Activated T-cell treated with anti-CD3 and anti-CD28 coated beads for 4 hours (primary cell): ENCODE measurements around the gene IPCEF1.

Source experiments
- DNase-seq: peaks from one replicate; pipeline ENCODE4 v3.0.0-alpha.2; 2020

Gene IPCEF1, protein sequence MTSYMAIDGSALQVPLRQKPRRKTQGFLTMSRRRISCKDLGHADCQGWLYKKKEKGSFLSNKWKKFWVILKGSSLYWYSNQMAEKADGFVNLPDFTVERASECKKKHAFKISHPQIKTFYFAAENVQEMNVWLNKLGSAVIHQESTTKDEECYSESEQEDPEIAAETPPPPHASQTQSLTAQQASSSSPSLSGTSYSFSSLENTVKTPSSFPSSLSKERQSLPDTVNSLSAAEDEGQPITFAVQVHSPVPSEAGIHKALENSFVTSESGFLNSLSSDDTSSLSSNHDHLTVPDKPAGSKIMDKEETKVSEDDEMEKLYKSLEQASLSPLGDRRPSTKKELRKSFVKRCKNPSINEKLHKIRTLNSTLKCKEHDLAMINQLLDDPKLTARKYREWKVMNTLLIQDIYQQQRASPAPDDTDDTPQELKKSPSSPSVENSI

DNA sequence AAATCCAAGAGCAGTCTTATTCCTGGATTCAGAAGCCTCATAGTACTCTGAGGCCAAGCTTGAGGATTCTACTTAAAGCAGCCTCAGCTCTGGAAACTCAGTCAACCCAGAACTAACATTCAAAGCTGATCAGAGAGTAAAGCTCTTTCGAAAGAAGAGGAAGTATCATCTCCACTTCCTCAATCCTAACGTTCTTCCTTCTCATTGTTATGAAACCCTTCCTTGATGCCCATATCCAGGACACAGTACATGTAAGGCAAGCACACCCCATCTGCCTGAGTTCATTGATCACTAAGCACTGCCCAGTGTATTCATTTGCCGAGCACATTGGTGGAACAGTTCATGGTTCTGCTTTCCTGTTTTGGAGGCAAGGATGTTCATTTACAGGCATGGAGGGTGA is at the start of gene IPCEF1:
Gene IPCEF1, minus strand, starts transcription at position 114 of the 400 bp plus-strand sequence. CDS start 90,856 bp downstream, outside the sequence.
- DNase-seq, result no peak

DNA sequence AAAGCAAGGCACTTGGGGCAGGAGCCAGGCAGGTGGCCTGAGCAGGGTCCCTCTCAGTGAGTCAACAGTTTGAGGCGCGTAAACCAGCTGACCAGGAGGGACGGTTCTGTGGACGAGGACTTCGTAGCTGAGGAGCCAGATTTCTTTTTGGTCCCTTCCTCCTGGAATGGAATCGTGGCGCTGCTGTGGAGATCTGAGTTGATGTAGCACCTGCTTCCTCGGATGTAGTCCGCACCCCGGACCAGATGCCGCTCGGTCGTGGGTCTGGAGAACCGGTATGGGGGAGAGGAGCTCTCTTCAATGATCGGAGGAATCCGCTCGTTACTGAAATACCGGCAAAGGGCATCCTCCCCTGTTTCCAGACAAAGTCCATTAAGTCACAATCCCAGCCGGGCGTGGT is 49.7 kb upstream of the IPCEF1 start:
- DNase-seq, result no peak

DNA sequence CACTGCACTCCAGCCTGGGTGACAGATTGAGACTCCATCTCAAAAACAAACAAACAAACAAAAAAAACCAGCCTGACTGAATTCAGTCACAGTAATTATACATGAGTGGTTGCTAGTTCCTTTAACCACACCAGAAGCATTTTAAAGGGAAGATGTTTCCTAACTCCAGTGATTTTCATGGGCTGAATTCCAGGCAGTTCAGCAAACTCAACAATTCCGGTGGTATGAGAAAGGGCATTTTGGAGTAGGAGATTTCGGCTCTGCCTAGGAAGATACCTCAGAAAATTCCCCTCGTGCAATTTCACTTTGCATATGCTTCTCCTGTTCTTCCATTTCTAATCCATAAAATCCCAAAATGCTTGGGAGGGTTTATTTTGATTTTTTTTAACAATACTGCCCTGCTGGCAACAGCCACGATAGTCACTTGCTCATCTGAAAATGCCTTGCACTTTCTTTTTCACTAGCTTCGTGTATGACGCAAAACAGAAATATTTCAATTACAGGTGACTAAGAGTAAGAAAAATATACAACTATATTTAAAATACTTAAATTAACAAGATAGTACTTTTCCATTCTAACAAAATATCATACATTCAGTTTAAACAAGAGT is 48.3 kb upstream of the IPCEF1 start:
- no peak for DNase-seq

DNA sequence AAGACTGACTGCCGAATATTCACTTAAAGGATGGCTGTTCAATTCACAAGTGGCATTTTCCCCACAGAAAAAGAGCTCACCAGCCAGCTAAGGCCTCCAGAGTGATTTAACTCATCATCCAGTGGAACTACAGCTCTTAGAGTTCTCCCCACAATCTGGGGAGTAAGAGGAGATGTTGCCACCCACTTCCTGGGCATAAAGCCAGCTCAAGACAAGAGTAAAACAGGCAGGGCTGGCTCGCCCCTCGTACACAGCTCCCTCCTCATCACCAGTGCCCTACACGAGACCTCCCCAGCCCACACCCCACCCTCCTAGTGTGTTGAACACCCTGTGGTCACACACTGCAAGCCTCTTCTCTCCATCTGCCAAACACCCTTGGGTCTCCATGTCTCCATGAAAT is 47.2 kb upstream of the IPCEF1 start:
- no peak for DNase-seq

DNA sequence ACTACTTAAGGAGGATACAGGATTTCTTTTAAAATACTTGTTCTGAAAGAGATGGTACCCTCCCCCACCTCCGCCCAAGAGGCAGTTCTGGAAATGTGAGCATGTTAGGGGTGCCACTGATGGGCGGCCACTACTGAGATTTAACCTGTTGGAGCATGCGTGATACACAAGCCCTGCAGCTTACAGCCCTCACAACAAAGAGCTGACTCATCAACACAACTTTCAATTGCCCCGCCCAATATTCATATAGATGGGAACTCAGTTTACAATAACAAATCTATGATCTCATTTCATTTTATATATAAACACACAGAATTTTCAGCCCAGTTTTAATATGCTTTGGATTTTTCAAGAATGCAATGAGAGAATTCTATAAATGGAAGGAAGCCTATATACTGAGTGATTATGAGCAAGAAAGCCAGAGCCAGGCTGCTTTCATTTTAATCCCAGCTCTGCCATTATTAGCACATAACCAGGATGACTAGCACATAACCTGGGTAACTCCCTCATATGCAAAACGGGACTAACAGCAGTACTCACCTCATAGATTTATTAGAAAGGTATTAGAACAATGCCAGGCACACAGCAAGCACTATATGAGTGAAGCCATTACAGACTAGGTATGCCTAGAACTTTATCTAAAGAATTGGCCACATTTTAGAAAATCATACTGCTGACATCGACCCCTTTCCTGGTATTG is 45.6 kb upstream of the IPCEF1 start:
- DNase-seq, result no peak

DNA sequence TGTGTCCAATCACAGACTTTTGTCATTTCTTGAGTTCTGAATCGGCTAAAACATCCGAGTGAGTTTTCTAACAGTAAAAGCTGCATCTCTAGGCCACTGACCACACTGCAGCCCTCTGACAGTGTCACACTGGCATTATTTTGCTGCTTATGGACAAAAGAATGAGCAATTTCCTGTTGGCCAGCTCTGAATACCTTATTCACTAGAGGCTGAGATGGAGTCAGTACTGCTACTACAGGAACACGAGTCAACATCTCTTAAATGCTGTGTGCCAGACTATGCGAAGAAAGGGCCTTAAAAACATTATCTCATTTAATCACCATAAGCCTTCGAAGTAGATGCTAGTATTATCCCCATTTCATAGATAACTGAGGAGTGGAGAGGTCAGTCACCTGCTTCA is 42.5 kb upstream of the IPCEF1 start:
- DNase-seq, result no peak

DNA sequence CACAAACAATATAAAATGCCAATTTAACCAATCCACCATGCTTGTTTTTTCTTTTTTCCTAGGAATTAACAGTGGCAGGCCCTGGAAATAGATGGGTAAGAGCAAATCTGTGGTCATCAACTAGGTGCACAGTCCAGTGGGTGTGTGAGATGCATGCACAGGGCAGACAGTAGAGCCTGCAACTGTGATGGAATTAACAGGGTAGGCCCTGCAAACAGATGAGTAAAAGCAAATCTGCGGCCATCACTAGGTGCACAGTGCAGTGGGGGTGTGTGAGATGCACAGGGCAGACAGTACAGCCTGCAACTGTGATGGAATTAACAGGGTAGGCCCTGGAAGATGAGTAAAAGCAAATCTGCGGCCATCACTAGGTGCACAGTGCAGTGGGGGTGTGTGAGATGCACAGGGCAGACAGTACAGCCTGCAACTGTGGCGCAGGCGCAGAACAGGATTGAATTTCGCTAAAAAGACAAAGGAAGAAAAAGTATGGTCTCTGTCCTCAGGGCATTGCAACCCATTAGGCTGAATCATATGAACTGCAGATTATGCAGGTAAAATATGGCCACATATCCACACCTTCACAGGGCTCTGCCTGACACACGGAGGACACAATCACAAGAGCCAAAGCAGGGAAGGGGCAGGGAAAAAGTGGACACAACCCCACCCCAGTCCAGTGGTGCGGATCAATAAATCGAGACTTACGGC is 41.0 kb upstream of the IPCEF1 start:
- DNase-seq, result no peak

DNA sequence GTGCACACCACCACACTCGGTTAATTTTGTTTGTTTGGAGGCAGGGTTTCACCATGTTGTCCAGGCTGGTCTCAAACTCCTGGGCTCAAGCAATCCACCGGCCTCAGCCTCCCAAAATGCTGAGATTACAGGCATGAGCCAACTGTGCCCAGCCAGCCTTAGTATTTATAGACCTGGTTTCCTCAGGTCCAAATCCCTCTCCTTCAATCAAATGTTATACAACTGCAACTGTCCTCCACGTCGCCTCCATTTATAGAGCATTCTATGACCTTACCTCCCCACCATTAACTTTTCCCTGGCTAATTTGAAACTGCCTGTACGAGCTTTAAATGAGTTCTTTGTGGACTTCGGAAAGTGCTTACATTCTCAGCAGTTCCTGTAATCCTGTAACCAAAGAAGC is 39.3 kb upstream of the IPCEF1 start:
- no peak for DNase-seq

DNA sequence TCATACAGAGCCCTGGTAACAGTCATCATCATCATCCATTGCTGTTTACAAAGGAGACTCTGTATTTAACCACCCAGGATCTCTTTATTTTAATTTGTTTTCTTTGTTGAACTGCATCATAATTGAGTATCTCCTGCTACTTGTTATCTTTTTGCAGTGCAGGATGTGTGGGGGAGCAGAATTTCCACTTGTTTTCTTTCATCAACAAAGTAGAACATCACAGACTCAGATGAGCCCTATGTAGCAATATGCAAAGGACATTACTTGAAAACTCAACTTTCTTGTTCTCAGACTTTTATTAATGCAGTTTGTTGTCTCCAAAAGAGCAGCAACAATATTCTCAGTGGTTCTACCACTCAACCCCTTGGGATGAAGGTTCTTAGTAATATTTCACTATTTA is 38.7 kb upstream of the IPCEF1 start:
- DNase-seq, result no peak

DNA sequence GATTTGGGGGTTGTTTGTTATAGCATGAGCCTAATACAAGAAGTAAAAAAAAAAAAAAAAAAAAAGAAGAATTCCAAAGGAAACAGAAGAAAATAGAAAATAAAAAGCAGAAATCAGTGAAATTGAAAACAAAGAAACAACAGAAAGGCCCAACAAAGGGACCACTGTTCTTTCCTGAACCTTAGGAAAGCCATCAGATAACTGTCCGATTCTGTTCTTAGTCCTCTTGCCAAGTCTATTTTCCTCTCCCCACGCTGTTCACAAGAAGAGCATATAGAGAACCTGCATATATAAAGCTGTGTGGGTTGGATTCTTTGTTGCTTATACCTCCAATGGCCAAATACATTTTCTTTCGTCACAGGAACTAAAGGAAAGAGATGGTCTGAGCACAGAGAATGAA is 38.0 kb upstream of the IPCEF1 start:
- DNase-seq, result no peak

DNA sequence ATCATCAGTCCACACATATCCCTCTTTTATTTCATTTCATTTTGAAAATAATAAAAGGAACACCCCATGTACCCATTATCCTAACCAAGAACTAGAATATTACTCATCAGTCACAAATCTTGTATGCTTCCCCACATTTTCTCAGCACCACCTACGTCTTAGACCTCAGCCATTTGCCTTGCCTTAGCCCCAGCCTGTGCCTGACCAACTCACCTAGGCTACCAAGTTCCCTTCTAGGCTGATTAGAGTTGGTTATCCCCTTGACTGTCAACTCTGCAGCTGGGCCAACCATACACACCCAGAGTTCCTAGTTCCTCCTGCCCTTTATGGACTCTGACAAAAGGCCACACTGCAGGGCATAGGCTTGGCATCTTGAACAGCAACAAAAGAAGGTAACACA is 33.4 kb upstream of the IPCEF1 start:
- DNase-seq, result no peak

DNA sequence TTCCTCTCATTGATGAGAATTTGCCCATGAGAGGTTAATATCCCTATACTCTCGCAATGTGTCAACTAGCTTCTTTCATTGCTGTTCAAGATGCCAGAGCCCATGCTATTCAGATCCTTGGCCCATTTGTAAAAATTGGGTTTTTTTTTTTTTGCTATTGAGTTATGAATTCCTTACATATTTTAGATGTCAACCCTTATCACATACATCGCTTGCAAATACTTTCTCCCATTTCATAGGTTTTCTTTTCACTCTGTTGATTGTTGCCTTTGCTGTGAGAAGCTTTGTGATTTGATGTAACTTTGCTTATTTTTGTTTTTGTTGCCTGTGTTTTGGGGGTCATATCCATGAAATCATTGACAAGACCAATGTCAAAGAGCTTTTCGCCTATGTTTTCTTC is 32.2 kb upstream of the IPCEF1 start:
- no peak for DNase-seq

DNA sequence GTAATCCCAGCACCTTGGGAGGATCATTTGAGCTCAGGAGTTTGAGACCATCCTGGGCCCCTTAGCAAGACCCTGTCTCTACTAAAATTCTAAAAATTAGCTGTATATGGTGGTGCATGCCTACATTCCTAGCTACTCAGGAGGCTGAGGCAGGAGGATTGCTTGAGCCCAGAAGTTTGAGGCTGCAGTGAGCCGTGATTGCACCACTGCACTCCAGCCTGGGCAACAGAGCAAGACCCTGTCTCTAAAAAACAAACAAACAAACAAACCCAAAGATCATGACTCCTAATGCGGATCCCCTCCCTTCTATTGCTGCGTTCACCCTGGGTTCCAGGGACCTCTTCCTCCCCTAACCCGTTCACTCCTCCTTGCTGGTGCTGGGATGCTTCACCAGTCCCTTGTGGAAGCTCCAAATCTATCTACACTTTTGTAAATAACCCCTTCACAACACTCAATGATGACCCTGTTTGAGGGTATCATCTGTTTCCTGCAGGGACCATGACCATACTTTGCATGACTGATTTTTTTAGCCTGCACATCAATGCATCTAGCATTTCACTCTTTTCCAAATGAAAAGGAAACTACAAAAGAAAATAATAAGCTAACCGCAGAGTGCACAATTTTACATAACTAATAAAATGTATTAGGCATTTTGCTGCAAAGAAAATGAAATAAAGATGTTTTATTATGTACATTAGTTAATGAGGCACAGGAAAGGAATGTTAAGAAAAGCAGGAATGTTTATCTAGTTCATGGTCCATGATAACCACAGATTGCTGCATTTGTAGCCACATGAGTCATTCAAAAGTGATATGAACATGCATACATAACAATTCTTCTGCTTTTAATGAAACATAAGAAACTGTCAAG is 30.5 kb upstream of the IPCEF1 start:
- no peak for DNase-seq

DNA sequence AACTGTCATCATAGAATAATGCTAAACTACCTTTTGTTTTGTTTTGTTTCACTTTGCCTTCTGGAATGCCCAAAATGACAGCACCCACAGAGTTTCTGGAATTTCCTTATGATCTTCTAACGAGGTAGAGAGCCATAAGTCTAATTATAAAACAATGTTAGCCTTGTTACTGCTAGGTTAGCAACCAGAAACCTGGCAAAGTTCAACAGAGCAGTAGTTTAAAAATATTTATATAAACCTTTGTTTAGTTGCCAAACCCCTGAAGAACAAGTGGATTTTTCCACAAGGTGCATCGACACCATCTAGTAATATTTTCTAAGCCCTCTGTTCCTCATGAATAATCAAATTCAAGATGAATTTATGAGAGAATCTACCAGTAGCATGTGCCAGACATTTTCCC is 27.6 kb upstream of the IPCEF1 start:
- DNase-seq, result no peak

DNA sequence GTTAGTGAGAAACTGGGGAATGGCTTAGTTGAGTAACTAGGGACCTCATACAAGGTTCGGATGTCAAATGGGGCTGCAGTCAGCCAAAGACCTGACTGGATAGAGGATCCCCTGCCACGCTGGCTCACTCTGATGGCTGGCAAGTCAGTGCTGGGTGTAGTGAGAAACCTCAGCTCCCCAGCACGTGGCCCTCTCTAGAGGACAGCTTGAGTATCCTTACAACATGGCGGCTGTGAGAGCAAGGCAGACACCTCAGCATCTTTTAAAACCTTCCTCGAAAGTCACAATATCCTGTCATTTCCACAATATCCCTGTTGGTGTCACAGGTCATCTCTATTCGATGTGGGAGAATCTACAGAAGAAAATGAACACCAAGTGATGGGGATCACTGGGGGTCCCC is 26.7 kb upstream of the IPCEF1 start:
- DNase-seq, result no peak

DNA sequence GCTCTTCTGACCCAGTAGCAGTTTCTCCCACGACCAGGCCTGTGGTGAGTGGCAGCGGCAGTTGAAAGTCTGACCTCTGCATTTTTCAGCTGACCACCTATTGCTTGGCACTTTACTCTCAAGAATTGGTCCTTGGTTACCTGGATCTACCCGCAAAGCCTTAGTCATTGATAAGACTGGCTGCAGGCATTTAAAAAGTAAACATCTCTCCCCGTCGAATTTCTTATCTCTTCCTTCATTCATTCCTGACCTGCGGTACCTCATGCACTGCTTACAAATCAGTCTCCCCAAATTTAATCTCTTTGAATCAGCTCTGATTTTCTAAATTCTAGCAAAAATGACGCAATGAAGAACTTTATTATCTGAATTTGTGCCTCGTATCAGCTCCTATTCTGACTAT is 26.1 kb upstream of the IPCEF1 start:
- no peak for DNase-seq

DNA sequence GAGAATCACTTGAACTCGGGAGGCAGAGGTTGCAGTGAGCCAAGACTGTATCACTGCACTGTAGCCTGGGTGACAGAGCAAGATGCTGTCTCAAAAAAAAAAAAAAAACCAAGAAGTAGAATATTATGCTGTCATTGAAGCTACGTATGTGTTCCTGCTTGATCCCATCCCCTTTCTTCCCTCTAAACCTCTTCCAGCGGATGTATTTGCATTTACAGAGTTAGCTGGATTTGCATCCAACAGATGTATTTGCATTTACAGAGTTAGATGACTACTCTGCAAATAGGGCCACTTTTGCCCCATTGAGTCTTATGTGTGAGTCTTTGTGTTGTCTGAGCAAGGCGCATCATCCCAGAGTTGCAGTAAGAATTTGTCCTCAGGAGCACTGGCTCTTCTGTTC is 24.9 kb upstream of the IPCEF1 start:
- no peak for DNase-seq

DNA sequence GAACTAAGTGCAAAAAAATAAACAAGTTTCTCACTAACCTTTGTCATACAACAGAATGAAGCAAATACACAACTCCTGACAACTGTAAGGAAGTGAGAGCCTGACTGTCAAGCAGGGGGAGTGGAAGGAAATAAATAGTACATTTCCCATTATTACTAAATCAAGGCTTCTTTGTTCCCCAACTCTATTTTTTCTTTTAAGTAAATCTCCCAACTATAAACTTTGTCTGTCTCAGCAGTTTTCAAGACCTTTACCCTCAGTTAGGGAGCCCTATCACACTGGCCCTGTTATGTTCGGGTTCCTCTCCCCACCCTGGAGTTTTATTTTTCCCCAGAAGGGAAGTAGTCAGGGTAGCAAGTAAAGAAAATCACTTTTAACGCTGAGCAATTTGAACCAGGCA is 24.1 kb upstream of the IPCEF1 start:
- no peak for DNase-seq

DNA sequence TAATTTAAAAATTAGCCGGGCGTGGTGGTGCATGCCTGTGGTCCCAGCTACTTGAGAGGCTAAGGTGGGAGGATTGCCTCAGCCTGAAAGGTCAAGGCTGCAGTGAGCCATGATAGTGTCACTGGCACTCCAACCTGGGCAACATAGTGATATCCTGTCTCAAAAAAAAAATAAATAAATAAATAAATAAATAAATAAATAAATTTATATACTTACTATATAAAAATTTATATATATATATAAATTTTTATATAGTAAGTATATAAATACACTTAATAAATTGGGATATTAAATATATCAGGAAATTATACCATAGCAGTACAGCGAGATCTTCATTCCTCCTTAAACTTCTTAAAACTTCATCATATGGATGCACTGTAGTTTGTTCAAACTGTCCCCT is 23.0 kb upstream of the IPCEF1 start:
- DNase-seq, result no peak

DNA sequence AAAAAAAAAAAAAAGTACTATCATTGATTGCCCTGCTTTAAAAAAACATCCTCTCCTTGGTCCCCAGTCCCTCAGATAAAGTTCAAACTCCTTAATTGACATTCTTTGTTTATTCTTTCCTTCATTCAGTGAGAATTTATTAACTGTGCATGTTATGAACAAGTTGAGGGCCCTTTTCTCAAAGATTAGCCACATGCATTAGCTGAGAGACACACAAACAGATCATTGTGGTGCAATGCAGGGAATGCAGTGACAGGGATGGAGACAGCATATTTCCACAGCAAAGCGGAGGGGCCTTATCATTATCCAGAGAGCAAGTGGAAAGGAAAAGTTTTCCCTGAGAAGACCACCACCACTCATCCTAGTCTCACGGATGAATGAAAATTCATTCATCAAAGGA is 21.9 kb upstream of the IPCEF1 start:
- DNase-seq, result no peak

DNA sequence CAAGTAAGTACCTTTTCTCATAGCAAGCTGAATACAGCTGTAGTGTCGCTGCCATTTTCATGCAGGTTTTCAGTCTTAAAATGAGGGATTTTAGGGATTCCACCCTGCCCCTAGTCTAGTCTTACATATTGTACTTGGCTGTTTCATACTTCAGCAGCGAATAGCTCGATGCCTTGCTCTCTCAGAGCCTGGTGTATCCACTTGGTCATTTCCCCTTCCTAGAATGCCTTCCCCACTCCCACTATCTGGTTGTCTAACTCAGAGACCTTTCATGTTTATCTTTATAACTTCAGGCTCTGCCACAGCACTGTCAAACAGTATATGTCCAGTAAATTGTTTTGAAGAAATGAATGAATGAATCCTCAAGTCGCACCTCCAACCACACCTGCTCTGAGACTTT is 21.1 kb upstream of the IPCEF1 start:
- no peak for DNase-seq

DNA sequence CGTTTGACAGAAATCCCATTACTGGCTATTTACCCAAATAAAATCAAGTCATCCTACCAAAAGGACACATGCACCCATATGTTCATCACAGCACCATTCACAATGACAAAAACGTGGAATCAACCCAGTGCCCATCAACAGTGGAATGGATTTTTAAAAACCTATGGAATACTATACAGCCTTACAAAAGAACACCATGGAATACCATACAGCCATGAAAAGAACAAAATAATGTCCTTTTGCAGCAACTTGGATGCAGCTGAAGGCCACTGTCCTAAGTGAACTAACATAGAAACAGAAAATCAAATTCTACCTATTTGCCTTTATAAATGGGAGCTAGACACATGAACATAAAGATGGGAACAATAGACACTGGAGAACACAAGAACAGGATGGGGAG is 17.4 kb upstream of the IPCEF1 start:
- DNase-seq, result no peak

DNA sequence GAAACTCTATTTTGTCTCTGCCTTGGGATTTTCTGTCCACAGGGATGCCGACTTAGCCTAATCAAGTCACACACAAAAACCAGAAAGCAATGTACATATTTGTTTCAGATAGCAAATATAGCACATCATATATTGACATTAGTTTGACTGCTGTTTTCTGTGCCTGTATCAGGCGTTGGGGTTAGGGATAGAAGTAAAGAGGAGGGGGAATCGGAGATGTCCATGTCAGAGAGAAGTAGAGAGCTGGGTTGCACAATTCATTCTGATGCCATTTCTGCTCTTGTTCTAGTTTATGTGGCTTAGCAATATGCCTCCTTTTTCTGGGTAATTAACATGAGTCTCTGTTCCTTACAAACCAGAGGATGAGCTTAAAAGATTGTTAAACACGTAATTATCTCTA is 14.7 kb upstream of the IPCEF1 start:
- DNase-seq, result no peak
